MCF 10A (cell line): ENCODE results near the gene DOK6. TPM values are rescaled to one million over a fixed set of nuclear protein-coding genes. Genes with fewer than 3 reads are reported as not detected.

ENCODE experiments used
- BruUV-seq: library from RNA; stranded (reverse); fragments of 400-500 nt; replicated peaks from 2 replicates; lab custom pipeline; 2021; lab: Mats Ljungman, UMichigan
- CTCF ChIA-PET: fragments of 300-600 bp; sonication (Branson Sonifier 250); formaldehyde crosslinking; extraction: SDS; loops from one replicate; lab custom pipeline; 2021; ENCODE audit warnings: antibody characterized with exemption, inconsistent platforms; lab: Yijun Ruan, JAX
- POLR2A ChIA-PET: fragments of 300-600, 350-650 bp; sonication (Branson Sonifier 250); formaldehyde crosslinking; extraction: SDS; loops from one replicate; lab custom pipeline; 2020; ENCODE audit warnings: antibody characterized with exemption, inconsistent platforms; lab: Yijun Ruan, JAX
- DNase-seq: peaks from one replicate; pipeline ENCODE4 v3.0.0-alpha.2; 2018; ENCODE audit not compliant: unreplicated experiment
- H3K27ac Mint-ChIP-seq: one replicate; pipeline ENCODE4 v1.8.0; 2022; ENCODE audit warnings: mild to moderate bottlenecking, low read depth, mixed read lengths; ENCODE audit not compliant: unreplicated experiment
- H3K27me3 Mint-ChIP-seq: one replicate; pipeline ENCODE4 v1.8.0; 2022; ENCODE audit warnings: mixed read lengths; ENCODE audit not compliant: insufficient read depth, unreplicated experiment
- H3K36me3 Mint-ChIP-seq: one replicate; pipeline ENCODE4 v1.8.0; 2022; ENCODE audit warnings: mild to moderate bottlenecking, moderate library complexity, mixed read lengths; ENCODE audit not compliant: insufficient read depth, unreplicated experiment
- H3K4me1 Mint-ChIP-seq: one replicate; pipeline ENCODE4 v1.8.0; 2022; ENCODE audit warnings: mixed read lengths; ENCODE audit not compliant: insufficient read depth, unreplicated experiment
- H3K4me3 Mint-ChIP-seq: one replicate; pipeline ENCODE4 v1.8.0; 2022; ENCODE audit warnings: mild to moderate bottlenecking, moderate library complexity, mixed read lengths; ENCODE audit not compliant: unreplicated experiment
- H3K9me3 Mint-ChIP-seq: one replicate; pipeline ENCODE4 v1.8.0; 2022; ENCODE audit warnings: mixed read lengths; ENCODE audit not compliant: unreplicated experiment
- intact Hi-C: fragments of 100-400 bp; cut with micrococcal nuclease; formaldehyde crosslinking; loops from 2 replicates; pipeline ENCODE4 v1.14.1; 2022
- total RNA-seq: library from RNA; stranded (reverse); gene quantifications from 2 replicates; pipeline ENCODE4 v1.2.3, GENCODE V29; 2022
- TF ChIP-seq, protein P1 (sequence below): fragments of 200-600 bp; IDR thresholded peaks from one replicate; pipeline ENCODE4 v1.8.0; 2022; ENCODE audit warnings: antibody characterized with exemption, mild to moderate bottlenecking; ENCODE audit not compliant: unreplicated experiment

DOK6 gene
- total RNA-seq, 1 experiment from 2014 or later: not detected

DNA sequence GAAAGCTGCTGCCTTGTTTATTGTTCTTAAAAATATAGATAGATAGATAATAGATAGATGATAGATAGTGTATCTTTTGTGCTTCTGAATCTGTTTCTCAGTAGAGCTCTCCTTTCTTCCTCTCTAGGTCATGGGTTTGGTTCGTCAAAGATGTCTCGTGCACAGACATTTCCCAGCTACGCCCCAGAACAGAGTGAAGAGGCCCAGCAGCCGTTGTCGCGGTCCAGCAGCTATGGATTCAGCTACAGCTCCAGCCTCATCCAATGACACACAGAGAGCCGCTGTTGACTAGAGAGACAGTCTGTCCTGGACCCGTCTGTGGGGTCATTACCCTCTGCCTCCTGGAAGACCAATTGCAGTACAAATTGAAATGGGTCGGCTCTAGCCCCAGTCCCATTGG lies 440.4 kb downstream of the DOK6 start:
- no peak overlapping the region for H3K4me3 Mint-ChIP-seq
- POLR2A ChIA-PET: interaction anchor here (0.6 kb wide), 1 partner anchor 566 kb away, joined by 4 read pairs; no protein-coding TSS in a partner anchor
- no peaks in the 10 kb centered on the region for H3K36me3 Mint-ChIP-seq
- H3K4me1 Mint-ChIP-seq: peaks cover 6% of the 10 kb centered on the region
- TF ChIP-seq, protein P1, sequence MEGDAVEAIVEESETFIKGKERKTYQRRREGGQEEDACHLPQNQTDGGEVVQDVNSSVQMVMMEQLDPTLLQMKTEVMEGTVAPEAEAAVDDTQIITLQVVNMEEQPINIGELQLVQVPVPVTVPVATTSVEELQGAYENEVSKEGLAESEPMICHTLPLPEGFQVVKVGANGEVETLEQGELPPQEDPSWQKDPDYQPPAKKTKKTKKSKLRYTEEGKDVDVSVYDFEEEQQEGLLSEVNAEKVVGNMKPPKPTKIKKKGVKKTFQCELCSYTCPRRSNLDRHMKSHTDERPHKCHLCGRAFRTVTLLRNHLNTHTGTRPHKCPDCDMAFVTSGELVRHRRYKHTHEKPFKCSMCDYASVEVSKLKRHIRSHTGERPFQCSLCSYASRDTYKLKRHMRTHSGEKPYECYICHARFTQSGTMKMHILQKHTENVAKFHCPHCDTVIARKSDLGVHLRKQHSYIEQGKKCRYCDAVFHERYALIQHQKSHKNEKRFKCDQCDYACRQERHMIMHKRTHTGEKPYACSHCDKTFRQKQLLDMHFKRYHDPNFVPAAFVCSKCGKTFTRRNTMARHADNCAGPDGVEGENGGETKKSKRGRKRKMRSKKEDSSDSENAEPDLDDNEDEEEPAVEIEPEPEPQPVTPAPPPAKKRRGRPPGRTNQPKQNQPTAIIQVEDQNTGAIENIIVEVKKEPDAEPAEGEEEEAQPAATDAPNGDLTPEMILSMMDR: no peak
- H3K27me3 Mint-ChIP-seq: peaks cover 11% of the 10 kb centered on the region
- intact Hi-C loops: loop anchor here (10.0 kb wide), 1 partner anchor 234 kb away; no protein-coding TSS in a partner anchor
- BruUV-seq: no TSS peak
- DNase-seq: no peak
- no peaks in the 10 kb centered on the region for H3K9me3 Mint-ChIP-seq
- CTCF ChIA-PET: interaction anchor here (0.6 kb wide), 2 partner anchors 39 to 72 kb away, joined by 3 to 4 read pairs; no protein-coding TSS in a partner anchor
- H3K27ac Mint-ChIP-seq: no peak overlapping the region

DNA sequence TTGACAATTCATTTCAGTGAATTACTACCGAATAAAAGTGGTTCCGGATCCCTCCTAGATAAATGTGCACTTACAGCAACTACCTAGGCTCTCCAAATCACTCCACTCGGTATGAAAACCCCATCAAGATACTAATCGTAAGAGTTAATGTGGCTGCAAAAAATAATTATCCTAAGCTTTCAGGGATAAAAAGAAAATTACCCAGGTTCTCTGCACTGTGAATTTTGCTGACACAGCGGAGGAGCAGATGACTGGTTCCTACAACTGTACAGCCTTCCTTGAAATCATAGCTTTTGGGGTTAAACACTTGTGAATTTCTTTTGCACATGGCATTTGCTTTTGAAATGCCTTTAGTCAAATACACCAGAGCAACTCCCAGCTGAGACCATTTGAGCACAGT lies 442.3 kb downstream of the DOK6 start:
- Mint-ChIP-seq H3K4me3 (no peak overlapping the region), H3K27me3 (peaks cover 11% of the 10 kb centered on the region), H3K9me3 (no peaks in the 10 kb centered on the region), H3K4me1 (peaks cover 6% of the 10 kb centered on the region), H3K27ac (no peak overlapping the region), H3K36me3 (no peaks in the 10 kb centered on the region)
- ChIA-PET POLR2A (no interaction called here), CTCF (no interaction called here)
- intact Hi-C loops: loop anchor here (10.0 kb wide), 1 partner anchor 232 kb away; no protein-coding TSS in a partner anchor
- TF ChIP-seq, protein P1: no peak
- DNase-seq: no peak
- no TSS peak for BruUV-seq

DNA sequence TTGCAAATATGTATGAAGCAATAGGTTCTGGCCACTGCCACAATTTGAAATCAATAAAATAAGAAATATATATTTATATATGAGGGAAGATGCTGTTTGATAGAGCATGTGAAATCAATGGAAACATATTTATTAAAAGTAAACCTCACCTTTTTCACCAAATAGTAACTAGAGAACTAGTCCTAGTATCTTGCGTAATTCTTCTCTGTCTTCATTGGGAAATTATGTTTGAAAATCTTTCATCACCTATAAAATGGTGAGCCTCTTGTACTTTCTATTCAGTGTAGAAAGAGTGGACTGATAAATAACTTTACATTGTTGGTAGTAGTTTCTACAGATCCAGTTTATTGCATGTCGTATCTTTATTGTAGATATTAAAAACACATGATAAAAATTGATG lies 444.0 kb downstream of the DOK6 start:
- intact Hi-C loops: loop anchor here (10.0 kb wide), 1 partner anchor 230 kb away; no protein-coding TSS in a partner anchor

DNA sequence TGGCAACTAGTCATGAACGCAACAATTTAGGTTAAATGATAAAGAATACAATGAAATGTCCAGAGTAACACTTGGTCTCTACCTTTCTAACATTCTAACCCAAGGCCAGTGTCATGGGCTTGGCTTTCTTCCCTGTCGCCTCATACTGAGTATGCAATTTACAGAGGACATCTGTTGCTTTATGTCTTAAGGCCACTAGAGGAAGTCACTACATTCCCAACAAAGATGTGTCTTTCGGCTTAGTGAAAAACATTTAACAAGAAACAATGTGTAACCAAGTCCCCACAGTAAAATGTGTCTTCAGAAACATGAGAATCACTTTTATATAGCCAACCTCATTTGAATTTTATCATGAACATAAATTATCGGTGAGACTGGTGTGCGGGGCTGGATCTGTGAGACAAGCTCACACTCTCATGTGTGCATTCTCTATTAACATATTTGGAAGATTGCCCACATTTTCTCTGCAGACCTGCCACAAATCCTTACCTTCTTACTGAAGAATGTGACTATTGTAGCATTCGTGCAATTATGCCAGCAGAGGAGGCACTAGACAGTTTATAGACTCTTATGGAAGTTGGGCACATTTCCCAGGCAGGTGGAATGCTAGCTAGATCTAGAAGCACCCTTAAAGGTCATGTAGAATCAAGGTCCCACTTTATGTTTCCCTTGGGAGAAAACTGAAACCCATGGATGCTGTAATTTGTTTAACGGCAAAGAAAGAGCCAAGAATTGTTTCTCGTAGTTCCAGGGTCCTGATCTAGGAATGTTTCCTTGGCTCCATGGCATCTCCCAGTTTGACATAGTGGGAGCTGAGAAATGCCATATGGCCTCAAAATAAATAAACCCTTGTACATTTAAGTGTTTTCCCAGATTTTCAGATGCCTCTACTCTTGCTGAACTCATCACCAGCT lies 445.2 kb downstream of the DOK6 start:
- DNase-seq: no peak
- intact Hi-C loops: loop anchor here (10.0 kb wide), 1 partner anchor 229 kb away; no protein-coding TSS in a partner anchor
- peaks cover 6% of the 10 kb centered on the region for H3K4me1 Mint-ChIP-seq
- no peaks in the 10 kb centered on the region for H3K9me3 Mint-ChIP-seq
- no TSS peak for BruUV-seq
- no peak overlapping the region for H3K4me3 Mint-ChIP-seq
- peaks cover 11% of the 10 kb centered on the region for H3K27me3 Mint-ChIP-seq
- TF ChIP-seq, protein P1: no peak
- CTCF ChIA-PET: no interaction called here
- H3K36me3 Mint-ChIP-seq: no peaks in the 10 kb centered on the region
- no peak overlapping the region for H3K27ac Mint-ChIP-seq
- POLR2A ChIA-PET: no interaction called here

More for the DNA sequence above, 444.0 kb downstream of the DOK6 start:
- peaks cover 6% of the 10 kb centered on the region for H3K4me1 Mint-ChIP-seq
- TF ChIP-seq, protein P1: no peak
- H3K27me3 Mint-ChIP-seq: peaks cover 11% of the 10 kb centered on the region
- CTCF ChIA-PET: no interaction called here
- no peak for DNase-seq
- H3K36me3 Mint-ChIP-seq: no peaks in the 10 kb centered on the region
- H3K4me3 Mint-ChIP-seq: no peak overlapping the region
- no TSS peak for BruUV-seq
- H3K27ac Mint-ChIP-seq: no peak overlapping the region
- H3K9me3 Mint-ChIP-seq: no peaks in the 10 kb centered on the region
- POLR2A ChIA-PET: no interaction called here
